ENCODE measurements around the gene COL9A1.

COL9A1 gene

GRCh38 chr6:70285201-70285600 is 17.7 kb downstream of the COL9A1 start:
- DNase-seq, result no peak

GRCh38 chr6:70282919-70283461 is 19.9 kb downstream of the COL9A1 start:
- no peak for DNase-seq

GRCh38 chr6:70282312-70282918 is 20.5 kb downstream of the COL9A1 start:
- no peak for DNase-seq

- no peak for DNase-seq
These were observed 21.0 kb downstream of the COL9A1 start for GRCh38 chr6:70281923-70282311.

GRCh38 chr6:70280400-70280853 is 22.5 kb downstream of the COL9A1 start:
- DNase-seq, result peak; percentile 44

GRCh38 chr6:70277470-70277869 is 25.4 kb downstream of the COL9A1 start:
- no peak for DNase-seq

GRCh38 chr6:70274338-70274737 is 28.5 kb downstream of the COL9A1 start:
- no peak for DNase-seq

GRCh38 chr6:70272071-70272470 is 30.8 kb downstream of the COL9A1 start:
- DNase-seq, result no peak

- no peak for DNase-seq
These were observed 32.4 kb downstream of the COL9A1 start for GRCh38 chr6:70270287-70271005.

- no peak for DNase-seq
These were observed 36.7 kb downstream of the COL9A1 start for GRCh38 chr6:70266142-70266541.

- DNase-seq, result no peak
These were observed 38.6 kb downstream of the COL9A1 start for GRCh38 chr6:70264306-70264705.

GRCh38 chr6:70258483-70258882 is 44.4 kb downstream of the COL9A1 start:
- DNase-seq, result no peak

- no peak for DNase-seq
These were observed 45.1 kb downstream of the COL9A1 start for GRCh38 chr6:70257768-70258273.

- no peak for DNase-seq
These were observed 48.1 kb downstream of the COL9A1 start for GRCh38 chr6:70254784-70255183.

GRCh38 chr6:70253923-70254322 is 49.0 kb downstream of the COL9A1 start:
- no peak for DNase-seq

GRCh38 chr6:70252604-70253003 is 50.3 kb downstream of the COL9A1 start:
- no peak for DNase-seq

- no peak for DNase-seq
These were observed 56.8 kb downstream of the COL9A1 start for GRCh38 chr6:70246118-70246517.

- DNase-seq, result no peak
These were observed 60.9 kb downstream of the COL9A1 start for GRCh38 chr6:70241991-70242420.

GRCh38 chr6:70241031-70241430 is 61.9 kb downstream of the COL9A1 start:
- peak; percentile 27 for DNase-seq

- no peak for DNase-seq
These were observed 66.5 kb downstream of the COL9A1 start for GRCh38 chr6:70236343-70236742.

GRCh38 chr6:70234561-70235236 is 68.2 kb downstream of the COL9A1 start:
- no peak for DNase-seq

GRCh38 chr6:70231311-70231710 is 71.6 kb downstream of the COL9A1 start:
- DNase-seq, result no peak

GRCh38 chr6:70225055-70225454 is 77.8 kb downstream of the COL9A1 start:
- DNase-seq, result no peak

GRCh38 chr6:70222439-70222749 is 80.5 kb downstream of the COL9A1 start:
- DNase-seq, result no peak

Measured in DMS79 (cell line).